IMR-90 (cell line): Measurements from ENCODE around the gene TRAPPC3. TPM values are rescaled to one million over a fixed set of nuclear protein-coding genes. Genes with fewer than 3 reads are reported as not detected.
A peak's percentile ranks its signal among the peaks of the same experiment; 100 is the strongest.

Experiments used
- ATAC-seq: fragments of 200-7000 bp; cut with Tn5 transposase; 2 replicates; pipeline ENCODE4 v1.9.1; 2020; ENCODE audit warnings: low read depth, mild to moderate bottlenecking, moderate library complexity
- BruUV-seq: library from RNA; stranded (reverse); fragments of 400-500 nt; replicated peaks from 2 replicates; lab custom pipeline; 2021; lab: Mats Ljungman, UMichigan
- CTCF ChIA-PET: fragments of 300-600 bp; formaldehyde crosslinking; extraction: SDS; loops from one replicate; lab custom pipeline; 2021; ENCODE audit warnings: antibody characterized with exemption; lab: Yijun Ruan, JAX
- POLR2A ChIA-PET: fragments of 300-600 bp; sonication (Branson Sonifier 250); formaldehyde crosslinking; loops from one replicate; lab custom pipeline; 2022; ENCODE audit warnings: antibody characterized with exemption; ENCODE audit not compliant: unreplicated experiment; lab: Charles Lee
- DNase-seq: peaks from one replicate; pipeline ENCODE4 v3.0.0; 2013
- H2AFZ ChIP-seq: replicated peaks from 2 replicates; pipeline ENCODE3; 2013; ENCODE audit warnings: low read length, mild to moderate bottlenecking; ENCODE audit not compliant: poor library complexity
- H2AK5ac ChIP-seq: 2 replicates; pipeline ENCODE4 v1.6.1; 2013; ENCODE audit warnings: low read depth, low read length, inconsistent platforms
- H2AK9ac ChIP-seq: replicated peaks from 2 replicates; pipeline ENCODE3; 2013; ENCODE audit warnings: mild to moderate bottlenecking, low read depth, low read length, moderate library complexity; ENCODE audit not compliant: poor library complexity
- H2BK120ac ChIP-seq: 2 replicates; pipeline ENCODE4 v1.6.1; 2013; ENCODE audit warnings: low read depth, low read length, inconsistent platforms
- H2BK15ac ChIP-seq: 3 replicates; pipeline ENCODE4 v1.6.1; 2013; ENCODE audit warnings: low read depth, low read length, inconsistent platforms
- H2BK20ac ChIP-seq: 2 replicates; pipeline ENCODE4 v1.6.1; 2013; ENCODE audit warnings: low read depth, mild to moderate bottlenecking, inconsistent platforms, low read length, moderate library complexity
- H2BK5ac ChIP-seq: 2 replicates; pipeline ENCODE4 v1.6.1; 2013; ENCODE audit warnings: mild to moderate bottlenecking, low read depth, low read length, inconsistent platforms; ENCODE audit not compliant: poor library complexity, severe bottlenecking
- H3K14ac ChIP-seq: replicated peaks from 2 replicates; pipeline ENCODE4 v1.6.1; 2013; ENCODE audit warnings: low read depth, low read length, inconsistent platforms
- H3K18ac ChIP-seq: 2 replicates; pipeline ENCODE4 v1.6.1; 2013; ENCODE audit warnings: low read depth, low read length, control low read depth
- H3K23ac ChIP-seq: 2 replicates; pipeline ENCODE4 v1.6.1; 2013; ENCODE audit warnings: low read depth, low read length, inconsistent platforms
- H3K27ac ChIP-seq: 2 replicates; pipeline ENCODE4 v1.5.1; 2013; ENCODE audit warnings: mild to moderate bottlenecking, control low read depth, low read length; ENCODE audit not compliant: insufficient read depth
- H3K27me3 ChIP-seq: 2 replicates; pipeline ENCODE4 v1.6.1; 2013; ENCODE audit warnings: low read length; ENCODE audit not compliant: control insufficient read depth, insufficient read depth
- H3K36me3 ChIP-seq: 2 replicates; pipeline ENCODE4 v1.6.1; 2013; ENCODE audit warnings: low read length, mixed read lengths; ENCODE audit not compliant: control insufficient read depth, insufficient read depth
- H3K4ac ChIP-seq: 2 replicates; pipeline ENCODE4 v1.6.1; 2013; ENCODE audit warnings: low read depth, low read length, inconsistent platforms
- H3K4me1 ChIP-seq: 2 replicates; pipeline ENCODE4 v1.6.1; 2013; ENCODE audit warnings: low read length, mixed read lengths; ENCODE audit not compliant: control insufficient read depth, insufficient read depth
- H3K4me2 ChIP-seq: 2 replicates; pipeline ENCODE4 v1.6.1; 2013; ENCODE audit warnings: low read depth, mild to moderate bottlenecking, control low read depth, low read length, moderate library complexity
- H3K4me3 ChIP-seq: 2 replicates; pipeline ENCODE4 v1.5.1; 2013; ENCODE audit warnings: low read depth, mild to moderate bottlenecking, control low read depth, low read length, moderate library complexity; ENCODE audit not compliant: insufficient read depth
- H3K56ac ChIP-seq: 2 replicates; pipeline ENCODE4 v1.6.1; 2013; ENCODE audit warnings: low read length, inconsistent platforms; ENCODE audit not compliant: insufficient read depth; ENCODE audit errors: extremely low read depth
- H3K79me1 ChIP-seq, 2 experiments: 2 replicates each; pipeline ENCODE4 v1.6.1; 2013; ENCODE audit warnings: low read length in 2 of 2, inconsistent platforms in 1 of 2, low read depth in 1 of 2
- H3K9ac ChIP-seq: 2 replicates; pipeline ENCODE4 v1.6.1; 2013; ENCODE audit warnings: low read depth, low read length, control low read depth
- H3K9me1 ChIP-seq: 2 replicates; pipeline ENCODE4 v1.6.1; 2013; ENCODE audit warnings: low read length, inconsistent platforms; ENCODE audit not compliant: insufficient read depth
- H3K9me3 ChIP-seq: 2 replicates; pipeline ENCODE4 v1.6.1; 2013; ENCODE audit warnings: low read length; ENCODE audit not compliant: control insufficient read depth, insufficient read depth
- H4K20me1 ChIP-seq: 2 replicates; pipeline ENCODE4 v1.6.1; 2013; ENCODE audit warnings: low read length, inconsistent platforms; ENCODE audit not compliant: insufficient read depth
- H4K5ac ChIP-seq: 2 replicates; pipeline ENCODE4 v1.6.1; 2013; ENCODE audit warnings: mild to moderate bottlenecking, low read depth, low read length, control low read depth
- H4K8ac ChIP-seq, 2 experiments: 2 replicates each; pipeline ENCODE4 v1.6.1; 2013; ENCODE audit warnings: low read depth in 2 of 2, low read length in 2 of 2, control low read depth in 1 of 2, inconsistent platforms in 1 of 2
- H4K91ac ChIP-seq: 2 replicates; pipeline ENCODE4 v1.6.1; 2013; ENCODE audit warnings: low read depth, low read length, inconsistent platforms; ENCODE audit not compliant: insufficient read depth
- CEBPB ChIP-seq: IDR thresholded peaks from 2 replicates; pipeline ENCODE4 v1.6.1; 2012; ENCODE audit warnings: low read depth, low read length, improper control_type of control experiment
- CHD1 ChIP-seq: IDR thresholded peaks from 2 replicates; pipeline ENCODE4 v1.6.1; 2012; ENCODE audit warnings: low read depth, low read length, improper control_type of control experiment
- MAFK ChIP-seq: IDR thresholded peaks from 2 replicates; pipeline ENCODE4 v1.6.1; 2012; ENCODE audit warnings: low read depth, low read length, improper control_type of control experiment
- MAZ ChIP-seq: IDR thresholded peaks from 2 replicates; pipeline ENCODE4 v1.6.1; 2012; ENCODE audit warnings: low read depth, mild to moderate bottlenecking, low read length, improper control_type of control experiment, moderate library complexity, borderline replicate concordance
- RAD21 ChIP-seq: IDR thresholded peaks from 2 replicates; pipeline ENCODE4 v1.6.1; 2012; ENCODE audit warnings: low read length, improper control_type of control experiment
- RCOR1 ChIP-seq: IDR thresholded peaks from 2 replicates; pipeline ENCODE4 v1.6.1; 2012; ENCODE audit warnings: mild to moderate bottlenecking, low read length, improper control_type of control experiment; ENCODE audit not compliant: insufficient replicate concordance
- SMC3 ChIP-seq: fragments of 150-350 bp; IDR thresholded peaks from 2 replicates; pipeline ENCODE4 v1.6.1; 2016; ENCODE audit warnings: low read depth, mild to moderate bottlenecking, antibody characterized with exemption, low read length, moderate library complexity
- WGBS, 2 experiments: methylation state at CpG; one replicate each; pipeline versions ENCODE4 v1.1.5 to v1.1.7; 2013; ENCODE audit warnings: missing lambda C conversion rate in 2 of 2; ENCODE audit not compliant: insufficient read length in 1 of 2; ENCODE audit errors: extremely low coverage in 2 of 2; 5-methylcytosine and 5-hydroxymethylcytosine counted together
- dilution Hi-C: fragments of 300-500 bp; cut with HindIII; formaldehyde crosslinking; loops from one replicate; pipeline ENCODE4 v1.14.3; 2018; ENCODE audit warnings: low sequenced_read_pairs; ENCODE audit not compliant: unreplicated experiment
- in situ Hi-C: fragments of 300-500 bp; cut with MboI; formaldehyde crosslinking; loops from 3 replicates; pipeline ENCODE4 v1.14.3; 2019; ENCODE audit warnings: low sequenced_read_pairs, inconsistent platforms, mixed read lengths
- intact Hi-C: fragments of 100-400 bp; cut with micrococcal nuclease; formaldehyde crosslinking; loops from 2 replicates; pipeline ENCODE4 v1.10.0; 2022
- polyA plus RNA-seq, 3 experiments: library from polyadenylated mRNA; depleted of rRNA; stranded (reverse); fragments of >200 nt; gene quantifications; 2 replicates each; pipeline ENCODE4 v1.2.3, GENCODE V29; 2012; ENCODE audit warnings: low replicate concordance in 1 of 3
- total RNA-seq: library from RNA; depleted of rRNA; stranded (reverse); fragments of >200 nt; gene quantifications from 2 replicates; pipeline ENCODE4 v1.2.3, GENCODE V29; 2012

TRAPPC3 gene
- total and polyA plus RNA-seq, 2 of the 4 experiments (the other 2 are of a cell fraction): 76.0 to 77.8 TPM

- TF ChIP-seq SMC3: no peak
- 0 out of 2 replicates have a peak, but pooled peaks have one; percentile 1 for TF ChIP-seq RAD21
- no peak; the same call in 1 of the 2 replicates for TF ChIP-seq MAFK
Measured at GRCh38 chr1:36150296-36151133, 1.2 kb upstream of the TRAPPC3 start (continued).

DNA sequence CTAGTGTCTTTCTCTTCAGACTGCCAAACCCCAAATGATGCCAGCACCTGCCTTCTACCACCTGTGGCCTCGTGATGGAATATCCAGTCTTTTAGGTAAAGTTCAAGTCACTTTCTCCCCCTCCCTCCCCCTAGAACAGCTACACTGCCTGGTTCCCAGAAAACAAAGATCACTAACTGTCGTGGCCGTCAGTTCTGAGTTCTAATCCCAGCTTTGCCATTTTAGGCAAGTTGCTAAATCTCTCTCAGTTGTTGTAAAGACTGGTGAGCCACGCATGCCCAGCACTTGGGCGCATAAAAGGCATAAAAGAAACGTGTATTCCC, 648 bp upstream of the TRAPPC3 start:
- peaks cover 21% of the 10 kb centered on the region for H3K9me1 ChIP-seq
- peaks cover 2% of the 10 kb centered on the region; the same call in 1 of the 2 replicates for H3K36me3 ChIP-seq
- no peaks in the 10 kb centered on the region for H3K9me3 ChIP-seq
- dilution Hi-C loops (no loop called here), in situ Hi-C loops (loop anchor here (5.0 kb wide), 1 partner anchor 137 kb away; no protein-coding TSS in a partner anchor), intact Hi-C loops (loop anchor here (1.0 to 2.0 kb wide), 5 partner anchors 38 to 270 kb away; partner anchors contain the start of gene THRAP3)
- H2AK5ac ChIP-seq: peak overlapping the region; percentile 99
- H3K4me1 ChIP-seq: peaks cover 19% of the 10 kb centered on the region
- H3K27me3 ChIP-seq: no peaks in the 10 kb centered on the region
- CTCF ChIA-PET: interaction anchor here (0.6 to 2.6 kb wide), 25 partner anchors 9 to 239 kb away, joined by 3 to 31 read pairs (median 4); partner anchors contain the start of gene THRAP3
- H3K14ac ChIP-seq: peak overlapping the region; percentile 97
- H3K4me3 ChIP-seq: no peak overlapping the region
- peak overlapping the region; percentile 70 for H4K5ac ChIP-seq
- H2BK5ac ChIP-seq: peak overlapping the region; percentile 99
- peak overlapping the region; percentile 85 for H2AFZ ChIP-seq
- TF ChIP-seq RAD21 (no peak), CHD1 (no peak), MAZ (no peak), RCOR1 (peak; percentile 31), SMC3 (no peak), CEBPB (no peak), MAFK (no peak)
- peak overlapping the region; percentile 86 for H3K23ac ChIP-seq
- H3K9ac ChIP-seq: peak overlapping the region; percentile 57
- H3K56ac ChIP-seq: peak overlapping the region; percentile 95
- peak overlapping the region; percentile 99 for H2AK9ac ChIP-seq
- POLR2A ChIA-PET: interaction anchor here (0.6 to 1.6 kb wide), 5 partner anchors 11 to 242 kb away, joined by 3 to 9 read pairs (median 5); no protein-coding TSS in a partner anchor
- H3K4me2 ChIP-seq: peak overlapping the region; percentile 65
- peak overlapping the region; percentile 62 for H3K18ac ChIP-seq
- H4K91ac ChIP-seq: peak overlapping the region; percentile 97
- H3K4ac ChIP-seq: peak overlapping the region; percentile 98
- peak overlapping the region; percentile 87 for H2BK15ac ChIP-seq
- 46% methylated on average over 3 of the region's 6 CpGs; no CpG with 5 or more reads in 1 of the 2 experiments for whole genome bisulfite sequencing, 2 experiments
- ATAC-seq: no peak
- peak overlapping the region; percentile 88 for H2BK120ac ChIP-seq
- DNase-seq: no peak
- BruUV-seq: no TSS peak
- H4K20me1 ChIP-seq: peaks cover 8% of the 10 kb centered on the region; the same call in 1 of the 2 replicates
- H4K8ac ChIP-seq: peak overlapping the region; percentile 87 to 96
- H2BK20ac ChIP-seq: peak overlapping the region; percentile 71
- H3K79me1 ChIP-seq: peaks cover 10 to 51% of the 10 kb centered on the region in 2 experiments; a peak in 3 of 4 replicates
- peak overlapping the region; percentile 97 for H3K27ac ChIP-seq
